Trophoblast cell (in vitro differentiated cells and primary cell): ENCODE results near the gene GRB2.
A peak's percentile ranks its signal among the peaks of the same experiment; 100 is the strongest.

Experiments
- DNase-seq, 2 donors: peaks; one replicate each; pipeline ENCODE4 v3.0.0-alpha.2; 2016
- H2AFZ ChIP-seq: 2 replicates; pipeline ENCODE4 v1.6.1; 2013; ENCODE audit warnings: low read length, moderate library complexity, mild to moderate bottlenecking; ENCODE audit not compliant: insufficient read depth, poor library complexity
- H2AK5ac ChIP-seq: 2 replicates; pipeline ENCODE4 v1.6.1; 2013; ENCODE audit warnings: mild to moderate bottlenecking, low read length
- H2BK120ac ChIP-seq: 2 replicates; pipeline ENCODE4 v1.6.1; 2013; ENCODE audit warnings: low read length, mild to moderate bottlenecking, moderate library complexity; ENCODE audit not compliant: insufficient read depth, poor library complexity
- H2BK12ac ChIP-seq: 2 replicates; pipeline ENCODE4 v1.6.1; 2013; ENCODE audit warnings: mild to moderate bottlenecking, low read length, moderate library complexity
- H2BK5ac ChIP-seq: 2 replicates; pipeline ENCODE4 v1.6.1; 2013; ENCODE audit warnings: low read length, low read depth, moderate library complexity, mild to moderate bottlenecking; ENCODE audit not compliant: poor library complexity
- H3K14ac ChIP-seq: 2 replicates; pipeline ENCODE4 v1.6.1; 2013; ENCODE audit warnings: mild to moderate bottlenecking, low read length
- H3K18ac ChIP-seq: 2 replicates; pipeline ENCODE4 v1.6.1; 2013; ENCODE audit warnings: mild to moderate bottlenecking, low read length
- H3K23ac ChIP-seq: 2 replicates; pipeline ENCODE4 v1.6.1; 2013; ENCODE audit warnings: low read length
- H3K27ac ChIP-seq: 2 replicates; pipeline ENCODE4 v1.5.1; 2013; ENCODE audit warnings: low read depth, mild to moderate bottlenecking, inconsistent platforms, low read length, moderate library complexity
- H3K27me3 ChIP-seq: 2 replicates; pipeline ENCODE4 v1.6.1; 2013; ENCODE audit warnings: inconsistent platforms, mild to moderate bottlenecking, low read length, moderate library complexity; ENCODE audit not compliant: insufficient read depth
- H3K36me3 ChIP-seq, 2 experiments: 1 replicate in 1 of 2; 2 replicates in 1 of 2; pipeline ENCODE4 v1.6.1; 2013; ENCODE audit warnings: low read length in 2 of 2, mild to moderate bottlenecking in 2 of 2, moderate library complexity in 1 of 2; ENCODE audit not compliant: insufficient read depth in 2 of 2, control insufficient read depth in 1 of 2
- H3K4ac ChIP-seq: 2 replicates; pipeline ENCODE4 v1.6.1; 2013; ENCODE audit warnings: low read depth, mild to moderate bottlenecking, low read length, moderate library complexity
- H3K4me1 ChIP-seq, 2 experiments: 1 replicate in 1 of 2; 2 replicates in 1 of 2; pipeline ENCODE4 v1.6.1; 2013; ENCODE audit warnings: low read length in 2 of 2, mild to moderate bottlenecking in 2 of 2, moderate library complexity in 1 of 2; ENCODE audit not compliant: insufficient read depth in 2 of 2, control insufficient read depth in 1 of 2
- H3K4me2 ChIP-seq: 2 replicates; pipeline ENCODE4 v1.6.1; 2013; ENCODE audit warnings: inconsistent platforms, mild to moderate bottlenecking, low read length, moderate library complexity
- H3K4me3 ChIP-seq: 2 replicates; pipeline ENCODE4 v1.5.1; 2013; ENCODE audit warnings: mild to moderate bottlenecking, low read depth, low read length, inconsistent platforms
- H3K79me1 ChIP-seq: one replicate; pipeline ENCODE4 v1.6.1; 2013; ENCODE audit warnings: low read length
- H3K79me2 ChIP-seq: 2 replicates; pipeline ENCODE4 v1.6.1; 2013; ENCODE audit warnings: low read length, mild to moderate bottlenecking; ENCODE audit not compliant: control insufficient read depth, insufficient read depth, poor library complexity
- H3K9ac ChIP-seq: 2 replicates; pipeline ENCODE4 v1.6.1; 2013; ENCODE audit warnings: mild to moderate bottlenecking, low read length
- H3K9me3 ChIP-seq: 2 replicates; pipeline ENCODE4 v1.6.1; 2013; ENCODE audit warnings: low read depth, mild to moderate bottlenecking, control low read depth, inconsistent platforms, low read length; ENCODE audit not compliant: insufficient read depth
- H4K12ac ChIP-seq: 2 replicates; pipeline ENCODE4 v1.6.1; 2013; ENCODE audit warnings: low read depth, mild to moderate bottlenecking, low read length, moderate library complexity
- H4K8ac ChIP-seq: 2 replicates; pipeline ENCODE4 v1.6.1; 2013; ENCODE audit warnings: low read depth, mild to moderate bottlenecking, low read length, moderate library complexity
- H4K91ac ChIP-seq: one replicate; pipeline ENCODE4 v1.6.1; 2013; ENCODE audit warnings: low read depth, mild to moderate bottlenecking, low read length, moderate library complexity
- WGBS: extraction: QIAGEN DNeasy Blood & Tissue Kit; methylation state at CpG from one replicate; pipeline ENCODE4 v1.1.7; 2013; ENCODE audit warnings: missing lambda C conversion rate; ENCODE audit not compliant: insufficient read length, insufficient coverage; ENCODE audit errors: extremely low coverage; 5-methylcytosine and 5-hydroxymethylcytosine counted together

Gene GRB2

GRCh38 chr17:75272848-75273184 lies 132.7 kb downstream of the GRB2 start:
- Histone ChIP-seq H2AFZ (no peak overlapping the region), H3K4ac (no peak overlapping the region), H4K12ac (no peak overlapping the region), H3K27me3 (no peaks in the 10 kb centered on the region), H3K9me3 (peaks cover 2% of the 10 kb centered on the region), H2AK5ac (no peak overlapping the region), H3K14ac (no peak overlapping the region), H2BK5ac (no peak overlapping the region), H3K79me2 (peaks cover 5% of the 10 kb centered on the region), H3K36me3 (peaks cover 3% of the 10 kb centered on the region in 2 experiments), H3K4me1 (peaks cover 4 to 10% of the 10 kb centered on the region in 2 experiments), H4K8ac (no peak overlapping the region), H3K9ac (no peak overlapping the region), H2BK120ac (no peak overlapping the region), H3K27ac (no peak overlapping the region), H3K23ac (no peak overlapping the region), H3K18ac (no peak overlapping the region), H4K91ac (no peak overlapping the region), H2BK12ac (no peak overlapping the region), H3K4me3 (no peak overlapping the region), H3K79me1 (peaks cover 10% of the 10 kb centered on the region), H3K4me2 (no peak overlapping the region)
- no CpG with 5 or more reads among the region's 3 CpGs for WGBS
- DNase-seq, result no peak

- Histone ChIP-seq H2AFZ (peak overlapping the region; percentile 85), H2BK5ac (no peak overlapping the region), H3K9me3 (peaks cover 2% of the 10 kb centered on the region), H3K4me3 (peak overlapping the region; percentile 84), H4K12ac (no peak overlapping the region), H3K36me3 (peaks cover 3% of the 10 kb centered on the region in 2 experiments), H4K91ac (no peak overlapping the region), H2BK12ac (no peak overlapping the region), H3K27ac (no peak overlapping the region), H3K79me2 (peaks cover 5% of the 10 kb centered on the region), H3K4me2 (peak overlapping the region; percentile 89), H3K14ac (no peak overlapping the region), H2AK5ac (no peak overlapping the region), H3K18ac (no peak overlapping the region), H2BK120ac (no peak overlapping the region), H3K79me1 (peaks cover 10% of the 10 kb centered on the region), H3K9ac (no peak overlapping the region), H3K27me3 (no peaks in the 10 kb centered on the region), H3K4me1 (peaks cover 2 to 12% of the 10 kb centered on the region in 2 experiments), H3K23ac (no peak overlapping the region), H3K4ac (no peak overlapping the region), H4K8ac (peak overlapping the region; percentile 9)
- no CpG with 5 or more reads among the region's 24 CpGs for WGBS
- DNase-seq, result no peak
Observed at GRCh38 chr17:75271955-75272847, 133.3 kb downstream of the GRB2 start.

DNA sequence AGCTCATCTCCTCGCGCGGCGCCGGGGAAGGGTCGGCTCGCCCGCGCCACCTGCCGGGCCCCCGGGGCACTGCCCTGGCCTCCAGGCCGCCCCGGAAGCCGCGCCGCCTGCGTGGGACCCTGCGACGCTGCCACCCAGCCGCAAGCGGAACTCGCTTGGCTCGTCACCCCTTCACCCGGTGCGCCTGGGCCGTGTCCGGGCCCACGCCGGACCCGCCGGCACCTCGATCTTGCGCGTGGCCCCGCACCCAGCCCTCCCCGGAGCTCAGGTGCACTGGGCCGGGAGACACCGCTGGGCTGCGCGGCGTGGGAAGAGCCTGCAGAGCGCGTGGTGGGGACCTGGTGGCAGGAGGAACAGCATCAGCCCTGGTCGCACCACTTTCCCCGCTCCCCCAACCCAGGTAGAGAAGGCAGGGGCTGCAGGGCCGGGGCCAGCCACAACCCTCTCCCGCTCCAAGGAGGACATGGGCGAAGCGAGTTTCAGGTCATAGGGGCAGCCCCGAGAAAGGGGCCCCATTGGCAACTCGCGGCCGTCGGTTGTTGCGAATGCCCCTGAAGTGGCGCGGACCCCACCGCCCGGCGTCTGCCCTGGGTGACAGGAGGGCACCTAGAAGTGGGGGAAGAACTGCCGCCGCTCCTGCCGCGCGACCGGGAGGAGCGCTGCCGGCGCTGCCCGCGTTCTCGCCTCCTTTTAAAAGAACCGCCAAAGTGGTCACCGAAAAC lies 134.1 kb downstream of the GRB2 start:
- no CpG with 5 or more reads among the region's 74 CpGs for WGBS

DNA sequence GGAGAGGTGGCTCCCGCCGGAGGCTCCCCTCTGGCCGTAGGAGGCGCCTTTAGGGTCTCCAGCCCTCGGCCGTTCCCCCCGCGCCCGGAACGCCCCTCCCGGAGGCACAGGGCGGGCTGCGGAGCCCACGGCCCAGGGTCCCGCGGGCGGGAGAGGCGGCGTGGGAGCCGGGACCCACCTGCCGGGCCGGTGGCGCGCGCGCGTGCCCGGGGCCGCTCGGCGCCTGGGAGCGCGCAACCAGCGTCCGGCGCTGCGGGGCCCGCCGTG lies 134.6 kb downstream of the GRB2 start, which contains the start of gene MIF4GD:
Gene MIF4GD (minus strand): TSS at position 266 of the 267 bp plus-strand sequence. CDS start 1,036 bp downstream, outside the sequence.
- Histone ChIP-seq H3K79me2 (peaks cover 5% of the 10 kb centered on the region), H4K12ac (peak within 1 kb of the TSS; percentile 57), H3K4me2 (peak within 1 kb of the TSS; percentile 96), H3K27me3 (no peaks in the 10 kb centered on the region), H2BK12ac (no peak within 1 kb of the TSS), H3K23ac (no peak within 1 kb of the TSS), H2AK5ac (no peak within 1 kb of the TSS), H4K8ac (peak within 1 kb of the TSS; percentile 93), H3K9ac (peak within 1 kb of the TSS; percentile 80), H3K79me1 (peaks cover 10% of the 10 kb centered on the region), H3K14ac (peak within 1 kb of the TSS; percentile 92), H2BK5ac (peak within 1 kb of the TSS; percentile 11), H3K27ac (no peak within 1 kb of the TSS), H4K91ac (peak within 1 kb of the TSS; percentile 77), H2BK120ac (peak within 1 kb of the TSS; percentile 44), H3K36me3 (peaks cover 13 to 15% of the 10 kb centered on the region in 2 experiments), H3K4ac (peak within 1 kb of the TSS; percentile 24), H3K4me3 (peak within 1 kb of the TSS; percentile 90), H3K9me3 (peaks cover 2% of the 10 kb centered on the region), H3K4me1 (peaks cover 0 to 10% of the 10 kb centered on the region in 2 experiments), H2AFZ (peak within 1 kb of the TSS; percentile 86), H3K18ac (peak within 1 kb of the TSS; percentile 87)
- DNase-seq, result no peak
- WGBS, result no CpG with 5 or more reads among the region's 39 CpGs

More for the DNA sequence above, 134.1 kb downstream of the GRB2 start:
- Histone ChIP-seq H2BK5ac (peak overlapping the region; percentile 4), H3K79me1 (peaks cover 10% of the 10 kb centered on the region), H3K9me3 (peaks cover 2% of the 10 kb centered on the region), H3K79me2 (peaks cover 5% of the 10 kb centered on the region), H4K12ac (peak overlapping the region; percentile 57), H3K27ac (no peak overlapping the region), H3K23ac (no peak overlapping the region), H2BK120ac (peak overlapping the region; percentile 23), H2AK5ac (no peak overlapping the region), H2BK12ac (no peak overlapping the region), H3K27me3 (no peaks in the 10 kb centered on the region), H3K4me1 (peaks cover 0 to 10% of the 10 kb centered on the region in 2 experiments), H3K14ac (peak overlapping the region; percentile 92), H3K18ac (peak overlapping the region; percentile 87), H4K8ac (peak overlapping the region; percentile 93), H3K4me2 (peak overlapping the region; percentile 89), H3K4me3 (peak overlapping the region; percentile 84), H4K91ac (peak overlapping the region; percentile 77), H3K4ac (peak overlapping the region; percentile 5), H3K9ac (peak overlapping the region; percentile 60), H2AFZ (peak overlapping the region; percentile 85), H3K36me3 (peaks cover 10 to 11% of the 10 kb centered on the region in 2 experiments)
- DNase-seq, result peak; percentile 68 to 88
